OCI-M2 (cell line): ENCODE data around the gene BBIP1.
A peak's percentile ranks its signal among the peaks of the same experiment; 100 is the strongest.
"Not testable (repeated sequence)": the region's sequence is repeated elsewhere in the genome, so short reads cannot be mapped to it uniquely, and the experiment has no call there.

Experiments
- DNase-seq: peaks from one replicate; lab custom pipeline; 2025; ENCODE audit not compliant: unreplicated experiment; lab: John Stamatoyannopoulos, UW

The BBIP1 gene

DNA sequence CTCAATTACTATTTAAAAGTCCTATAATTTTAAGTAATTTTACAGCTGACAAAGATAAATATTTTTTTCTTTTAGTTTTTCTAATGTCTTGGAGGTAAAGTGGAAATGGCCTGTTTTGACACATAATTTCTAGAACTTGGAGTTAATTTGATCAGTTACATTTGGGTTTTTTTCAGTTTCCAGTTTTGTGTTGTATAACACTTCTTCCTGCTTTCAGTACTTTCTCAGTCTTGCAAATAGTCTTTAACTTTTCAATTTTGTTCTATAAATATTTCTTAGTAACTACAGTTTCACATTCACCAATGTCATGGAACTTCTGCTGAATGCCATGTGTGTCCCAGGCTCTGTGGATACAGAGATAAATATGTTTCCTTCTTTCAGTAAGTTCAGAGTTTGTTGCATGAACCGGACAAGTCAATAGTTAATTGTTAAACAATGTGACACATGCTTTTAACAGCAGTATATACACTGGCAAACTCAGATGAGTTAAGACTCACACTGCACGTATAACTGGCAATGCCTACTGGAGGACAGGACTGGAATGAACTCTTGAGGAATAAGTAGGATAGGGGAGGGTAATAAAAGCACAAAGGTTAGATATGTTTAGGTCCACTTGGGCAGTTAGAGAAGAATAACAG, 5.0 kb upstream of the BBIP1 start:
- no peak for DNase-seq

GRCh38 chr10:110919971-110920881, 1.2 kb upstream of the BBIP1 start:
- DNase-seq, result no peak

DNA sequence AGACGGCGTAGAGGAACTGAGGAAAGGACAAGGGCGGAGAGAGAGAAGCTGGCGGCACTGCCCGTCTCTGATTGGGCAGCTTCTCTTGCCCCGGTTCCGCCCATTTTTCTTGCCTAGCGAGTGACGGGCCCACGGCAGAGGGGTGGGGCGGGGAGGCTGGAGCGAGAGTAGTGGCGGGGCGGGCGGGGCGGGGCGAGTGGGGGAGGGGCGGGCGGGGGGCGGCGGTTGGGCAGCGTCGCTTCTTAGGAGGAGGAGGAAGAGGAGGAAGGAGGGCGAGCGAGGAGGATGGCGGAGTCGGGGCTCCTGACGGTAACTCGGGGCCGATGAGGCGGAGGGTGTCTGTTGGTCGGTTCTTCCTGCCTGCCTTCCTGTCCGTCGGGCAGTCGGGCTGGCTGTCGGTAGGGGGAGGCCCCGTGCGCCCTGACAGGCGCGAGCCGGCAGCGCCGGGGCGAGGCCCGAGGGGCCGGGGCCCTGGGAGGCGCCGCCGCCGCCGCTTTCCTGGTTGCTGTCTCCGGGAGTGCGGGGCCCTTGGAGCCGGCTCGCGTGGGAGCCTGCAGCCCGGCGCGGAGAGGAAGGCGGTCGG, 460 bp upstream of the BBIP1 start, which contains the start of gene SHOC2:
Gene SHOC2 (plus strand): TSS at position 256 of the 583 bp plus-strand sequence. CDS start 44,755 bp downstream, outside the sequence.
- DNase-seq, result peak; percentile 67

- no peak for DNase-seq
Observed at GRCh38 chr10:110918269-110918642, 724 bp downstream of the BBIP1 start.

DNA sequence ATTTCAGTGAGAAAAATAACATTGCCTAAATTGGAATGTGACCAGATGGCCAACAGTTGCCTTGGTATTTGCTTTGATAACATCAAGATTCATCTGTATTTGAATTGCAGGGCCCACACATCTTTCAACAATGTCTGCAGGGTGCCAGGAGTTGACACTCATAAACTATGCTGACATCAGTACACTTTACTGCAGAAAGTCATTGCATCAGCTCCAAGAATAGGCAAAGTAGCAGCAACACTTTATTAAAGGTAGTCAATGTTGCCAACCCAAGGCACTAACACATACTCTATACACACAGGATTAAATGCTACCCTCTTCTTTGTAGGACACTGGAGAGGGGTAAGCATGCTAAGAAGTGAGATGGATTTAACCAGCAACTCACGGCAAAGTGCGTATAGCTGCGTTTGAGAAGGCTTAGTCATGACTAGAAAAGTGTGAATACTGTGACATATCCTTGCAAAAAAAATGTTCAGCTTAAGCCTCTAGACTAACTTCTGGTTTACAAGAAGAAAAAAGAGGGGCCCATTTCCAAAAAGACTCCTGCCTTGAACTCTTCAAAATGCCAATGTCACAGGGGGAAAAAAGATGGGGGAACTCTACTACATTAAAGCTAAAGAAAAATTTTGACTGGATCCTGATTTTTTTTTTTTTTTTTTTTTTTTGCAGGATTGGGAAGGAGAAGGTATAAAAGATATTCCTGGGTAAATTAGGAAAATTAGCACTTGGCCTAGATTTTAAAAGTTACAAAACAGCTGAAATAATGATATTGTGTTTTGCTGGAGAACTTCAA, 2.2 kb downstream of the BBIP1 start:
- no peak for DNase-seq

DNA sequence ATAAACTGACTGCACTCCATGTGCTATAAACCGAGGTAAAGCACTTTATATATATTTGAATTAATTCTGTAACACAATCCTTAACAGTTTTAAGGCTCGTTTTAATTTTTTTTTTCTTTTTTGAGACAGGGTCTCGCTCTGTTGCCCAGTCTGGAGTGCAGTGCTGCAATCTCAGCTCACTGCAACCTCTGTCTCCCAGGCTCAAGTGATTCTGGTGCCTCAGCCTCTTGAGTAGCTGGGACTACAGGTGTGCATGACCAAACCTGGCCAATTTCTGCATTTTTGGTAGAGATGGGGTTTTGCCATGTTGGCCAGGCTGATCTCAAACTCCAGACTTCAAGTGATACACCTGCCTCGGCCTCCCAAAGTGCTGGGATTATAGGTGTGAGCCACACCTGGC, 3.4 kb downstream of the BBIP1 start:
- DNase-seq, result not testable (repeated sequence)

DNA sequence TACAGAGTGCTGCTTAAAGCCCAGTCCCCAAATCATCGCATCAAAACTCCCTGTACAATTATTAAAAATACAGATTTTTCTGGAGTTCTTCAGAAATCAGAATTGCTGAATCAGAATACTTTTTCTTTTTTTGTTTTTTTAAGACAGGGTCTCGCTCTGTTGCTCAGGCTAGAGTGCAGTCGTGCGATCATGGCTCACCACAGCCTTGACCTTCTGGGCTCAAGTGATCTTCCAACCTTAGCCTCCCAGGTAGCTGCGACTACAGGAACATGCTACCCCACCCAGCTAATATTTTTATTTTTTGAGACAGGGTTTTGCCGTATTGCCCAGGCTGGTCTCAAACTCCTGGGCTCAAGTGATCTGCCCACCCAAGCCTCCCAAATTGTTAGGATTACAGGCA, 3.9 kb downstream of the BBIP1 start:
- no peak for DNase-seq

- DNase-seq, result no peak
Observed at GRCh38 chr10:110914431-110914830, 4.5 kb downstream of the BBIP1 start.

- no peak for DNase-seq
Observed at GRCh38 chr10:110912374-110912773, 6.6 kb downstream of the BBIP1 start.

DNA sequence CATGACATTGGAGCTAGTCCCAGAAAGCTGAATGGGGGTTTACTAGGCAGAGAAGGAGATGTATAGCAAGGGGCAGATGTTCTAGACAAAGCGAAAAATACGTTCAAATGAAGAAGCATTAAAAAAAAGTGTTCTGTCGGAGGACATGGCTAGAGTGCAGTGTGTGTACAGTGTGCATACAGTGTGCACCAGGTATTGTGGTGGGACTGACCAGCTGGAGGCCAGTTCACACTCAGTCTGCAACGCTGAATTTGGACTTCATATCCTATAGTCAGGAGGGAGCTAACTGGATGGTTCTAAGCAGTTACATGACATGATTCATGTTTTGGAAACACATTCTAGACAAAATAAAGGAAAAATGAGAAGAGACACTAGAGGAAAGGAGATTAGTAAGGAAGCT, 8.8 kb downstream of the BBIP1 start:
- no peak for DNase-seq

DNA sequence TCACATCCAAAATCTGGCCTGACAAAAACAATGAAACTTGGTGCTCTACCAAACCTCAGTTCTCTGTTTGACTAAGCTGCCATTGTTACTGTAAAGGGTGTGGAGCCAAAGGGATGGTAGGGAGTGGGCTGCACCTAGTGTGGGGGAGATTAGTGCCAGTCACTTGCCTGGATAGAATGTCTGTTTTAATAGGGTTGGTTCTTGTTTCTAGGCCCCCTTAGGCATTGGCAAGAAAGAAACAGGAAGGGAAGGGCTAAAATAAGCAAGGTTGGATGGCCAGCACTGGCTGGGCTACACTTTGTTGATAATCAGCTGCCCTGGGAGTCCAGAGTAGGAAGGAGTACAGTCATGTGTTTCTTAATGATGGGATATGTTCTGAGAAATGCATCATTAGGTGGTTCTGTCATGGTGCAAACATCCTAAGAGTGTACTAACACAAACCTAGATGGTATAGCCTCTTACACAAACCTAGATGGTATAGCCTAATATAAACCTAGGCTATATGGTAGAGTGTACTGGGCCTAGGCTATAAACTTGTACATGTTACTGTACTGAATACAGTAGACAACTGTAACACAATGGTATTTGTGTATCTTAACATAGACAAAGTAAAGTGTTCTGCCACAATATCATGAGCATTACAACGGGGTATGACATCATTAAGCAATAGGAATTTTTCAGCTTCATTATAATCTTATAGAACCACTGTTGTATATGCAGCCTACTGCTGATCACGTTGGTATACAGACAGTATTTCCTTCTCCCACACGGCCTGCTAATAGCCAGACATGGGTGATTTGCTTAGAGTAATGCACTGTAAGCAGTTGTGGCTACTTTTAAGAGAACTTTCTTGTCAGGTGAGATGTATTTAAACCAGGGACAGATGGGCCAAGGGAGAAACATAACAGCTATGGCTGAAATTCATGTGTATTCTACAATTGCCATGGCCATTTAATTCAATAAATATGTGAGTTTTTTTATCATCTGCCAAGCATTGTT, 15.4 kb downstream of the BBIP1 start:
- no peak for DNase-seq

DNA sequence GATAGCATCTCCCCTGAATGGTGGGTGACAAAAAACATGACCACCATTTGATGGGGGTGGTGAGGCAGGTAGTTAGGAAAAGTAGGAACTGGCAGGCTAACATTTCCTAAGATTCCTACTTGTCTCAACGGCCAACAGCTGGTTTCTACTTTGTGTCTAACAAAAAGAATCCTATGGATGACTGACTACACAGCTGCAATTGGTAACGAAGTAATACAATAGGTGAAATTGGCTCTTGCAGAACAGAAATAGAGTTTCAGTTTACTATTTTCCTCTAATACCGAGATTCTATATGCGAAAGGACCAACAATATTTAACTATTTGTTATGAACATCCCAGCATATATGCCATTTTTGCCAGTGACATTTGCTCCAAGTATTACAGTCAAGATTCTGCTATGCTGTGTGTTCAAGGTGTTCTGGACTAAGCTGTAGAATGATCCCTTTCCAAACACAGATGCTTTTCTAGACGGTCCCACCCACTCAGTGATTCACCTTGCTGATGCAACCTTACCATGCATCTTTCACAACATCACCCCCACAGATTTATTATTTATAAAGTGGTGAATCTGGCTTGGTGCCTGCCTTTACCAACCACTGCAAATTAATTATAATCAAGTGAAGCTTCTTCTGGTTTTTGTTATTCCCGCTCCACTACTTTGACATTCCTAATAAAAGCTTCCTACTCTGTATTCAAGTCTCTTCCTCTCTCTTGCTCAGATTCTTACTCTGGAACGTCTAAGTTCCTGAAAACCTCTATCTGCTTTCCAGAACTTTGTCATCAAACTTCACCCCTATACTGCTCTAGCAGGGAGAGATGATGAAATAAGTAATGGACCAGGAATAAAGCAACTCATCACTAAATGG, 16.8 kb downstream of the BBIP1 start:
- no peak for DNase-seq

GRCh38 chr10:110900983-110901382, 18.0 kb downstream of the BBIP1 start:
- no peak for DNase-seq

DNA sequence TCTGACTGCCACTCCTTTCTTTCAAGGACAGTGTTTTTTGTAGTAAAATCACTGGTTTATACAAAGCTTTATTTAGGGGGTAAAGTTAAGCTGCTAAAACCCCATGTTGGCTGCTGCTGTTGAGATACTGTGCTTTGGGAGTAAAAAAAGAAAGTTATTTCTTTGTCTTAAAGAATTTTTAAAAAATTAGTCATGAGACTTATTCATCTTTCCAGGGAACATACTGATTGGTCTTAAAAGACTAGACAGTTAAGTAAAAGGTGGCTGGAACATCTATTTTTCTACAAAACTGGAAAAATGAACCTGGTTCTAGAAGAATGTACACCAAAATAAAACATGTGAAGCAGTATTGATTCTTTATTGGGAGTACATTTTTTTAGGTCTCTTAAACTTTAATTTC, 20.6 kb downstream of the BBIP1 start:
- no peak for DNase-seq

DNA sequence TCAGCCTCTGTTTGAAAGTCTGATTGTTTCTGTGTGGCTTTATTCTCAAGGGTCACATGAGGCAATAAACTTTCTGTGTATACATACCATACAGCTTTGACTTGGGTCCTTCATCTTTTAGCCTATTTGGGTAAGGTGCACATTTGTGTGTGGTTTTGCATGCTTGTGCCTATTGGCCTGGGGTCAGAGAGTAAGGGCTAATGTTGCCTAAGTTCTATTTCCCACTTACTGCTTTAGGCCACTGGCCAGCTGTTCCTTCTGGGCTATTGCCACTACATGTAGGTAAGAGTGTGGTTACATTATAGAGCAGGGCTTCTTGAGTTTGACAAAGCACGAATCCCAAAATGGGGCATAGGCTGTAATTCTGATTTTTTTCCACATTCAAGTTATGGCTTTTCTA, 21.8 kb downstream of the BBIP1 start:
- no peak for DNase-seq

DNA sequence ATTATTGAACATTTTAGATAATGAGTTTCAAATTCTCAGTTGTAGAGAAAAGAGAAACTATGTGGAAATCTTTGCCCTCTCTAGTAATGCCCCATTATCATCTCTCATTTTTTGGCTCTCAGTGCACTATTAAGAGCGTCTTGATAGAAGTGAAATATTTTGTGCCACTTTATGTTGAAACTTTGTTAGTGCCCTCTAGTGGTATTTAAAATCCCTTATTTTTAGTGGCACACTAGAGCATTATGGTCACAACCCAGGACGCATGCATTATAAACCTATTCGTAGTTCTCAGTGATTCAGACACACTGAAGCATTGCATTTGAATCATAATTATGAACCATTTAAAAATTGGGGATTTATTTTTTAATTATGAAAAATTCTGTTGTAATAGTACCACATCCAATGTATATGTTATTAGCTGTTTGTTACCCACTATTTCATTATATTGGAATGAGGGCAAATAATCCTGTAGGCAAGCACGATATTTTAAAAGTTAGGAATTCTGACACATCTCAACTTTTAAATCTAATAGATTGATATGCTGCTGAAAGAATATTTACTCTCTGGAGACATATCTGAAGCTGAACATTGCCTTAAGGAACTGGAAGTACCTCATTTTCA, 25.3 kb downstream of the BBIP1 start:
- no peak for DNase-seq

- DNase-seq, result no peak
Observed at GRCh38 chr10:110892602-110893288, 26.2 kb downstream of the BBIP1 start.

GRCh38 chr10:110887560-110887959, 31.4 kb downstream of the BBIP1 start:
- DNase-seq, result no peak
